RWPE2 (cell line): Measurements from ENCODE around the gene CWC25.
"Not testable (repeated sequence)": the region's sequence is repeated elsewhere in the genome, so short reads cannot be mapped to it uniquely, and the experiment has no call there.

Source experiments
- ATAC-seq: fragments of 200-7000 bp; cut with Tn5 transposase; 3 replicates; pipeline ENCODE4 v1.9.1; 2021; ENCODE audit warnings: low read depth
- DNase-seq: peaks from one replicate; pipeline ENCODE4 v3.0.0-alpha.2; 2020; ENCODE audit warnings: low spot score
- H3K27ac ChIP-seq: fragments of 450-650 bp; 2 replicates; pipeline ENCODE4 v1.5.1; 2017; ENCODE audit warnings: mild to moderate bottlenecking; ENCODE audit not compliant: poor library complexity, severe bottlenecking
- H3K27me3 ChIP-seq: fragments of 250-450 bp; sonication (Bioruptor Pico); 2 replicates; pipeline ENCODE4 v1.5.1; 2021; ENCODE audit warnings: mild to moderate bottlenecking, moderate library complexity; ENCODE audit not compliant: insufficient read depth, poor library complexity, severe bottlenecking
- H3K36me3 ChIP-seq: fragments of 250-450 bp; sonication (Bioruptor Pico); 2 replicates; pipeline ENCODE4 v1.5.1; 2020; ENCODE audit warnings: low read depth, mild to moderate bottlenecking, moderate library complexity
- H3K4me1 ChIP-seq: fragments of 250-450 bp; sonication (Bioruptor Pico); 2 replicates; pipeline ENCODE4 v1.5.1; 2021; ENCODE audit warnings: mild to moderate bottlenecking, moderate library complexity; ENCODE audit not compliant: insufficient read depth, poor library complexity, severe bottlenecking
- H3K4me3 ChIP-seq: fragments of 250-450 bp; sonication (Bioruptor Pico); 2 replicates; pipeline ENCODE4 v1.5.1; 2021; ENCODE audit warnings: mild to moderate bottlenecking, moderate library complexity; ENCODE audit not compliant: severe bottlenecking
- H3K9me3 ChIP-seq: fragments of 250-450 bp; sonication (Bioruptor Pico); 2 replicates; pipeline ENCODE4 v1.5.1; 2021; ENCODE audit warnings: mild to moderate bottlenecking, moderate library complexity; ENCODE audit not compliant: severe bottlenecking
- CTCF ChIP-seq: fragments of 450-650 bp; IDR thresholded peaks from one replicate; pipeline ENCODE4 v1.5.1; 2017; ENCODE audit warnings: mild to moderate bottlenecking, moderate library complexity; ENCODE audit not compliant: poor library complexity, severe bottlenecking

The CWC25 gene

GRCh38 chr17:38794221-38794620 is 30.9 kb downstream of the CWC25 start:
- H3K36me3 ChIP-seq, result peaks cover 18% of the 10 kb centered on the region
- ATAC-seq (no peak), DNase-seq (no peak)
- H3K4me3 ChIP-seq, result no peak overlapping the region
- no peaks in the 10 kb centered on the region for H3K27me3 ChIP-seq
- H3K27ac ChIP-seq, result no peak overlapping the region
- peaks cover 4% of the 10 kb centered on the region for H3K4me1 ChIP-seq
- H3K9me3 ChIP-seq, result no peaks in the 10 kb centered on the region
- no peak for TF ChIP-seq CTCF

DNA sequence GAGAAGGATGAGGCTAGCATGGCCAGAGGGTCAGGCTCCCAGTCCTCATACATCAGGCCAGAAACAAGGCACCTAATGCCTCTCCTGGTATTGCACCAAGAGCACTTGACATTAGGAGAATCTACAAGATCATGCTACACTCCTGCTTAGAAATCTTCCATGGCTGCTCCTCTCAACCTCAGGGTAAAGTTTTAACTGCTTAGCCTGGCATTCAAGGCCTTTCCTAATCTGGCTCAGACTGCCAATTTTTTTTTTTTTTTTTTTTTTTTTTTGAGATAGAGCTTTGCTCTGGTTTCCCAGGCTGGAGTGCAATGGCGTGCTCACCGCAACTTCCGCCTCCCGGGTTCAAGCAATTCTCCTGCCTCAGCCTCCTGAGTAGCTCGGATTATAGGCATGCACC is 34.0 kb downstream of the CWC25 start:
- DNase-seq (no peak), ATAC-seq (no peak)
- Histone ChIP-seq H3K36me3 (peaks cover 14% of the 10 kb centered on the region), H3K4me3 (no peak overlapping the region), H3K4me1 (no peaks in the 10 kb centered on the region), H3K9me3 (no peaks in the 10 kb centered on the region), H3K27me3 (no peaks in the 10 kb centered on the region), H3K27ac (no peak overlapping the region)
- TF ChIP-seq CTCF, result no peak

DNA sequence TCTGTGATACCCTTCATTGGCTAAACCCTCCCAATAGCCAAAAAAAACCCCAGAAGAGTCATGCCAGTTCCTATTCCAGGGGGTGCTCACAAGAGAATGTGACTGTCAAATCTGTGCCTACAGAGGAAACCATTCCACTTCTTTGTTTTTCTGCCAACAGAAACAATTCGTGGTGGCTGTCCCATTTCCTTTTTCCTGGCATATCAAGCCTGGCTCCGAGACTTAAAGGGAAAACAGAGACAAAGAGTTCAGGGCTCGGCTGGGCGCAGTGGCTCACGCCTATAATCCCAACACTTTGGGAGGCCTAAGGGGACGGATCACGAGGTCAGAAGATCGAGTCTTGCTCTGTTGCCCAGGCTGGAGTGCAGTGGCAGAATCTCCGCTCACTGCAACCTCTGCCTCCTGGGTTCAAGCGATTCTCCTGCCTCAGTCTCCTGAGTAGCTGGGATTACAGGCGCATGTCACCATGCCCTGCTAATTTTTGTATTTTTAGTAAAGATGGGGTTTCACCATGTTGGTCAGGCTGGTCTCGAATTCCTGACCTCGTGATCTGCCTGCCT is 34.9 kb downstream of the CWC25 start:
- H3K4me3 ChIP-seq, H3K9me3 ChIP-seq, H3K4me1 ChIP-seq, DNase-seq, H3K27ac ChIP-seq, H3K27me3 ChIP-seq, ATAC-seq: not testable (repeated sequence)
- peaks cover 20% of the 10 kb centered on the region for H3K36me3 ChIP-seq

- no peaks in the 10 kb centered on the region for H3K9me3 ChIP-seq
- DNase-seq (no peak), ATAC-seq (no peak)
- H3K4me1 ChIP-seq, result no peaks in the 10 kb centered on the region
- H3K36me3 ChIP-seq, result peaks cover 30% of the 10 kb centered on the region
- no peak overlapping the region for H3K27ac ChIP-seq
- no peak overlapping the region for H3K4me3 ChIP-seq
- no peaks in the 10 kb centered on the region for H3K27me3 ChIP-seq
- TF ChIP-seq CTCF, result no peak
These were observed 35.9 kb downstream of the CWC25 start for GRCh38 chr17:38789185-38789584.

DNA sequence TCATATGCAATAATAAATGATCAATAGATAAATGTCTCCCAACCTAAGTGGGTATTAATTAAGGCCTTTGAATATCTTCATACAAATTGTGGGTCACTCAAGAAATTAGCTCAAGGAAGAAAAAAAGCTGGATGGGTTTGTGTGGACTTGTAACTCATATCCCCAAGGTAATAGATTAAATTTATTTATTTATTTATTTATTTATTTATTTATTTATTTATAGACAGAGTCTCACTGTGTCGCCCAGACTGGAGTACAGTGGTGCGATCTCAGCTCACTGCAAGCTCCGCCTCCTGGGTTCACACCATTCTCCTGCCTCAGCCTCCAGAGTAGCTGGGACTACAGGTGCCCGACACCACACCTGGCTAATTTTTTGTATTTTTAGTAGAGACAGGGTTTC is 37.1 kb downstream of the CWC25 start:
- ATAC-seq, DNase-seq, H3K4me3 ChIP-seq, H3K4me1 ChIP-seq, H3K27ac ChIP-seq, H3K9me3 ChIP-seq, H3K27me3 ChIP-seq: not testable (repeated sequence)
- H3K36me3 ChIP-seq, result peaks cover 37% of the 10 kb centered on the region

- ATAC-seq, result no peak
- no peak for DNase-seq
- H3K27ac ChIP-seq, result no peak overlapping the region
- H3K4me1 ChIP-seq, result no peaks in the 10 kb centered on the region
- no peaks in the 10 kb centered on the region for H3K27me3 ChIP-seq
- no peak for TF ChIP-seq CTCF
- H3K36me3 ChIP-seq, result peaks cover 53% of the 10 kb centered on the region
- no peak overlapping the region for H3K4me3 ChIP-seq
- H3K9me3 ChIP-seq, result no peaks in the 10 kb centered on the region
These were observed 38.7 kb downstream of the CWC25 start for GRCh38 chr17:38786372-38786771.
